Panc1 (cell line): Measurements from ENCODE around the gene GUCD1. TPM values are rescaled to one million over a fixed set of nuclear protein-coding genes. Genes with fewer than 3 reads are reported as not detected.

Experiments used
- ATAC-seq: fragments of 200-7000 bp; cut with Tn5 transposase; 2 replicates; pipeline ENCODE4 v1.9.1; 2020; ENCODE audit warnings: mild to moderate bottlenecking, moderate library complexity
- BruUV-seq: library from RNA; stranded (reverse); fragments of 400-500 nt; replicated peaks from 2 replicates; lab custom pipeline; 2021; lab: Mats Ljungman, UMichigan
- CTCF ChIA-PET: fragments of 300-600 bp; sonication (Branson Sonifier 250); formaldehyde crosslinking; loops from one replicate; lab custom pipeline; 2022; ENCODE audit warnings: antibody characterized with exemption; lab: Charles Lee
- POLR2A ChIA-PET: fragments of 300-600 bp; sonication (Branson Sonifier 250); formaldehyde crosslinking; loops from one replicate; lab custom pipeline; 2022; ENCODE audit warnings: antibody characterized with exemption; lab: Charles Lee
- DNase-seq: peaks from one replicate; pipeline ENCODE4 v3.0.0-alpha.2; 2010; ENCODE audit warnings: low read depth, low spot score
- H3K27ac ChIP-seq: 2 replicates; pipeline ENCODE4 v1.5.1; 2011; ENCODE audit warnings: mild to moderate bottlenecking, low read length, inconsistent platforms
- H3K27me3 ChIP-seq: fragments of 200-500 bp; sonication (Bioruptor generic); 2 replicates; pipeline ENCODE4 v1.6.0; 2014; ENCODE audit warnings: low read length, inconsistent platforms; ENCODE audit not compliant: control insufficient read depth, insufficient read depth
- H3K36me3 ChIP-seq: fragments of 200-500 bp; sonication (Bioruptor generic); 2 replicates; pipeline ENCODE4 v1.5.1; 2014; ENCODE audit warnings: inconsistent platforms, mild to moderate bottlenecking, low read length, moderate library complexity; ENCODE audit not compliant: control insufficient read depth, insufficient read depth
- H3K4me1 ChIP-seq: 2 replicates; pipeline ENCODE4 v1.5.1; 2011; ENCODE audit warnings: inconsistent platforms, mild to moderate bottlenecking, low read length, moderate library complexity; ENCODE audit not compliant: control insufficient read depth, insufficient read depth
- H3K4me3 ChIP-seq, 2 experiments: 2 replicates each; pipeline ENCODE4 v1.5.1; 2011 to 2012; ENCODE audit warnings: low read depth in 2 of 2, low read length in 2 of 2, mild to moderate bottlenecking in 2 of 2, inconsistent platforms in 1 of 2, moderate library complexity in 1 of 2
- H3K9me3 ChIP-seq: fragments of 200-500 bp; sonication (Bioruptor generic); 2 replicates; pipeline ENCODE4 v1.5.1; 2014; ENCODE audit warnings: low read depth, mild to moderate bottlenecking, inconsistent platforms, low read length, moderate library complexity; ENCODE audit not compliant: control insufficient read depth, insufficient read depth
- POLR2AphosphoS5 ChIP-seq: IDR thresholded peaks from 2 replicates; pipeline ENCODE4 v1.6.1; 2012; ENCODE audit warnings: mild to moderate bottlenecking, low read depth, low read length, moderate library complexity
- SIN3A ChIP-seq: IDR thresholded peaks from 2 replicates; pipeline ENCODE4 v1.6.1; 2012; ENCODE audit warnings: low read depth, mild to moderate bottlenecking, low read length, moderate library complexity, borderline replicate concordance; ENCODE audit not compliant: insufficient read depth
- TCF7L2 ChIP-seq: IDR thresholded peaks from 2 replicates; pipeline ENCODE4 v1.6.1; 2011; ENCODE audit warnings: mild to moderate bottlenecking, low read depth, low read length, inconsistent platforms
- in situ Hi-C: cut with HindIII; loops from 2 replicates; pipeline ENCODE4 v1.10.0; 2016; ENCODE audit warnings: low sequenced_read_pairs, low pct_unique_long_range_greater_than_20kb
- intact Hi-C: fragments of 100-400 bp; cut with micrococcal nuclease; formaldehyde crosslinking; loops from one replicate; pipeline ENCODE4 v1.10.0; 2022; ENCODE audit not compliant: unreplicated experiment
- total RNA-seq: library from RNA; stranded (reverse); gene quantifications from one replicate; pipeline ENCODE4 v1.2.1, GENCODE V29; 2021; ENCODE audit not compliant: unreplicated experiment
- TF ChIP-seq, protein P1 (sequence below): fragments of 450-650 bp; IDR thresholded peaks from 2 replicates; pipeline ENCODE4 v1.5.1; 2017; ENCODE audit warnings: mild to moderate bottlenecking
- TF ChIP-seq, protein P2 (sequence below), 2 experiments: IDR thresholded peaks; 2 replicates each; pipeline ENCODE4 v1.6.1; 2011 to 2012; ENCODE audit warnings: low read depth in 2 of 2, control low read depth in 1 of 2, low read length in 1 of 2, mild to moderate bottlenecking in 1 of 2, moderate library complexity in 1 of 2; ENCODE audit not compliant: insufficient read depth in 1 of 2

GUCD1 gene
- total RNA-seq, 1 experiment from 2014 or later: 97.7 TPM

DNA sequence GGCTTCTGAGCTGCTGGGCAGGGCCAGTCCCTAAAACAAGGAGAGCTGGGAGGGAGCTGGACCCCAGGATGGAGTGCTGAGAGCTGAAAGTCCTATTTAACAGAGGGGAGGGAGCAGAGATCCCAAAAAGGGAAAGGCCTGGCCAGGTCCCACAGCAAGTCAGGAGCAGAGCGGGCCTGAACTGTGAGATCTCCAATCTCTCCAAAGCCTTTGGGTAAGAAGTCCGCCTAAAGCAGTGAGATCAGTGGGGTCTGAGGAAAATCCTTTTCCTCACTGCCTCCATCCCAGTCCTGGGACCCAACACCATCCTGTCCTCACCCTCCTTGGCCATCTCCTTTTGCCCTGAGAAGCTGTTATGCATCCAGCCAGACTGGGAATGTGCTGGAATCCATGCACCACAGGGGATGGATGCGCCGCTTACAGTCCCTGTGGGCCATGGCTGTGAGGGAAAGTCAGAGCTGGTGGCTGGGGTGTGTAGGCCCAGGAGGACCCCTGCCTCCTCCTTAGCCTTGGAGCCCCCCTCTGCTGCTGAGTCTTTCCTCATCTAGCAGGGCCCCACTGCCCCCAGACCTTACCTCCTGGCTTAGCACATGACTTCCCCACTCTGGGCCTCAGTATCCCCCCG lies 29.3 kb upstream of the GUCD1 start:
- ChIA-PET POLR2A (no interaction called here), CTCF (no interaction called here)
- Histone ChIP-seq H3K27me3 (no peaks in the 10 kb centered on the region), H3K4me3 (no peak overlapping the region), H3K27ac (no peak overlapping the region), H3K4me1 (no peaks in the 10 kb centered on the region), H3K36me3 (no peaks in the 10 kb centered on the region), H3K9me3 (no peaks in the 10 kb centered on the region)
- in situ Hi-C loops: no loop called here
- DNase-seq: no peak
- ATAC-seq: no peak
- no TSS peak for BruUV-seq
- intact Hi-C loops: no loop called here
- TF ChIP-seq, protein P1, sequence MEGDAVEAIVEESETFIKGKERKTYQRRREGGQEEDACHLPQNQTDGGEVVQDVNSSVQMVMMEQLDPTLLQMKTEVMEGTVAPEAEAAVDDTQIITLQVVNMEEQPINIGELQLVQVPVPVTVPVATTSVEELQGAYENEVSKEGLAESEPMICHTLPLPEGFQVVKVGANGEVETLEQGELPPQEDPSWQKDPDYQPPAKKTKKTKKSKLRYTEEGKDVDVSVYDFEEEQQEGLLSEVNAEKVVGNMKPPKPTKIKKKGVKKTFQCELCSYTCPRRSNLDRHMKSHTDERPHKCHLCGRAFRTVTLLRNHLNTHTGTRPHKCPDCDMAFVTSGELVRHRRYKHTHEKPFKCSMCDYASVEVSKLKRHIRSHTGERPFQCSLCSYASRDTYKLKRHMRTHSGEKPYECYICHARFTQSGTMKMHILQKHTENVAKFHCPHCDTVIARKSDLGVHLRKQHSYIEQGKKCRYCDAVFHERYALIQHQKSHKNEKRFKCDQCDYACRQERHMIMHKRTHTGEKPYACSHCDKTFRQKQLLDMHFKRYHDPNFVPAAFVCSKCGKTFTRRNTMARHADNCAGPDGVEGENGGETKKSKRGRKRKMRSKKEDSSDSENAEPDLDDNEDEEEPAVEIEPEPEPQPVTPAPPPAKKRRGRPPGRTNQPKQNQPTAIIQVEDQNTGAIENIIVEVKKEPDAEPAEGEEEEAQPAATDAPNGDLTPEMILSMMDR: no peak
- TF ChIP-seq POLR2AphosphoS5 (no peak), TCF7L2 (no peak), SIN3A (no peak)
- TF ChIP-seq, protein P2, sequence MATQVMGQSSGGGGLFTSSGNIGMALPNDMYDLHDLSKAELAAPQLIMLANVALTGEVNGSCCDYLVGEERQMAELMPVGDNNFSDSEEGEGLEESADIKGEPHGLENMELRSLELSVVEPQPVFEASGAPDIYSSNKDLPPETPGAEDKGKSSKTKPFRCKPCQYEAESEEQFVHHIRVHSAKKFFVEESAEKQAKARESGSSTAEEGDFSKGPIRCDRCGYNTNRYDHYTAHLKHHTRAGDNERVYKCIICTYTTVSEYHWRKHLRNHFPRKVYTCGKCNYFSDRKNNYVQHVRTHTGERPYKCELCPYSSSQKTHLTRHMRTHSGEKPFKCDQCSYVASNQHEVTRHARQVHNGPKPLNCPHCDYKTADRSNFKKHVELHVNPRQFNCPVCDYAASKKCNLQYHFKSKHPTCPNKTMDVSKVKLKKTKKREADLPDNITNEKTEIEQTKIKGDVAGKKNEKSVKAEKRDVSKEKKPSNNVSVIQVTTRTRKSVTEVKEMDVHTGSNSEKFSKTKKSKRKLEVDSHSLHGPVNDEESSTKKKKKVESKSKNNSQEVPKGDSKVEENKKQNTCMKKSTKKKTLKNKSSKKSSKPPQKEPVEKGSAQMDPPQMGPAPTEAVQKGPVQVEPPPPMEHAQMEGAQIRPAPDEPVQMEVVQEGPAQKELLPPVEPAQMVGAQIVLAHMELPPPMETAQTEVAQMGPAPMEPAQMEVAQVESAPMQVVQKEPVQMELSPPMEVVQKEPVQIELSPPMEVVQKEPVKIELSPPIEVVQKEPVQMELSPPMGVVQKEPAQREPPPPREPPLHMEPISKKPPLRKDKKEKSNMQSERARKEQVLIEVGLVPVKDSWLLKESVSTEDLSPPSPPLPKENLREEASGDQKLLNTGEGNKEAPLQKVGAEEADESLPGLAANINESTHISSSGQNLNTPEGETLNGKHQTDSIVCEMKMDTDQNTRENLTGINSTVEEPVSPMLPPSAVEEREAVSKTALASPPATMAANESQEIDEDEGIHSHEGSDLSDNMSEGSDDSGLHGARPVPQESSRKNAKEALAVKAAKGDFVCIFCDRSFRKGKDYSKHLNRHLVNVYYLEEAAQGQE (IDR thresholded peaks at IDR 0.05; ENCODE audit: insufficient read depth in 1 of 2, low read depth in 2 of 2, low read length in 1 of 2): no peak

DNA sequence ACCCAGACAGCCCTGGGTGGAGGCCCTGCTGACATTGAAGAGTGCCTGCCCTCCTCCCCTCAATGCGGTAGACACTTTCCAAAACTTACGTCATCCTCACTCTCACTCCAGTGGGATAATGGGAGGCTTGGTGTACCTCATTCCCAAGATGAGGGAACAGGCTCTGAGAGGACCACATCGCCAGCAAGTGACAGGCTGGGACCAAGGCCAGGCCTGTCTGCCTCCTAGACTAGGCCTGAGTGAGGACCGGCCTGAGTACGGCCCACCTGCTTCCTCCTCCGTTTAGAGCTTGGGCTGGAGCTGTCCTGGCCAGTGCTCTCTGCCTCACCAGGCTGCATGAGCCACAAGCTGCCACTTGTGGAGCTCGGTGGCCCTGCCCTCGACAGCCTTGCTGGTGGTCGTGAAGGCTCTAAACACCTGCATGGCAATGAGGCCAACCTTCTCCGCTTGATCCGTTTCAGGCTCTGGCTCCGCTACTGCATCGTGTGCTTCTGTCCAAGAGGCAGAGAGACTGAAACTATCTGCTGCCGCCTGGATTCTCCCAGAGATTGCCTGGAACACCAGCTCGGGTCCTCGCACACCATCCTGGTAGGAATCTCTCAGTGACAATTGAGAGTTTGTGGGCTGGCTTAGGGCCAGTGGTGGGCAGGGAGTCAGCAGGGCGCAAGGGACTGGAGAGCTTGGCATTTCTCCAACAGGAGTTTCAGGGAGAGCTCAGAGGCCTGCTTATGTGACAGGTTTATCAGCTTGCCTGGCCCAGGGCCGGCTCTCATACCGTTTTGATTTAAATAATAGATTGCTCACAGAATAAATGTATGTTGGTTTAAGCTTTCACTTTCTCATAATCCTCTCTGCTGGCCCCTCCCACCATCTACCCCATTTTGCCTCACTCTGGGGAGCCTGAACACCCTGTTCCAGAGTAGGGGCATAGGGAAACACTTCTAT lies 28.6 kb upstream of the GUCD1 start:
- intact Hi-C loops: no loop called here

More for the DNA sequence above, 28.6 kb upstream of the GUCD1 start:
- H3K9me3 ChIP-seq: no peaks in the 10 kb centered on the region
- H3K4me1 ChIP-seq: no peaks in the 10 kb centered on the region
- no peak overlapping the region for H3K4me3 ChIP-seq
- in situ Hi-C loops: no loop called here
- H3K27ac ChIP-seq: no peak overlapping the region
- H3K36me3 ChIP-seq: no peaks in the 10 kb centered on the region
- no TSS peak for BruUV-seq
- DNase-seq: no peak
- no peaks in the 10 kb centered on the region for H3K27me3 ChIP-seq
- POLR2A ChIA-PET: no interaction called here
- ATAC-seq: no peak
- no peak for TF ChIP-seq SIN3A
- CTCF ChIA-PET: no interaction called here
